ENCODE data around the gene EXOC7. TPM values are rescaled to one million over a fixed set of nuclear protein-coding genes. Genes with fewer than 3 reads are reported as not detected.
"Not testable (repeated sequence)": the region's sequence is repeated elsewhere in the genome, so short reads cannot be mapped to it uniquely, and the experiment has no call there.

Gene EXOC7
- total RNA-seq, 4 donors from 2014 or later, result 88.0 to 143 (median 105) TPM

GRCh38 chr17:76065775-76066174 lies 37.8 kb downstream of the EXOC7 start:
- Histone ChIP-seq H3K27me3 (no peaks in the 10 kb centered on the region), H3K4me3 (no peak overlapping the region), H3K36me3 (peaks cover 0 to 58% (median 28%) of the 10 kb centered on the region in 4 donors), H3K9me3 (no peaks in the 10 kb centered on the region), H3K27ac (no peak overlapping the region), H3K4me1 (peaks cover under 1 to 22% (median 5%) of the 10 kb centered on the region in 4 donors)
- intact Hi-C loops (cut with DNase I; ENCODE audit: low total_unique reads) (no loop called here), in situ Hi-C loops (cut with MboI; ENCODE audit: low pct_ligation_motif_present in 1 of 4, low pct_unique_long_range_greater_than_20kb in 1 of 4, low sequenced_read_pairs in 3 of 4) (no loop called here)
- TF ChIP-seq CTCF (IDR thresholded peaks at IDR 0.05), result no peak
- no peak for TF ChIP-seq POLR2A (IDR thresholded peaks at IDR 0.05)
- TF ChIP-seq POLR2AphosphoS5 (IDR thresholded peaks at IDR 0.05), result no peak
- no peak for TF ChIP-seq EP300 (IDR thresholded peaks at IDR 0.05; ENCODE audit: low read depth)
- no peak for DNase-seq
- WGBS, 2 donors (ENCODE audit: low coverage in 1 of 2), result 30 to 40% methylated on average over 2 to 4 of the region's 4 CpGs

GRCh38 chr17:76063875-76064546 lies 39.6 kb downstream of the EXOC7 start:
- intact Hi-C loops (cut with DNase I; ENCODE audit: low total_unique reads), result no loop called here

GRCh38 chr17:76058264-76058663 lies 45.3 kb downstream of the EXOC7 start:
- H3K4me3 ChIP-seq; DNase-seq; H3K27ac ChIP-seq; H3K27me3 ChIP-seq; in situ Hi-C loops (cut with MboI; ENCODE audit: low pct_ligation_motif_present in 1 of 4, low pct_unique_long_range_greater_than_20kb in 1 of 4, low sequenced_read_pairs in 3 of 4); intact Hi-C loops (cut with DNase I; ENCODE audit: low total_unique reads); H3K9me3 ChIP-seq: not testable (repeated sequence)
- 93 to 96% methylated on average over 3 to 6 of the region's 6 CpGs for WGBS, 2 donors (ENCODE audit: low coverage in 1 of 2)
- H3K4me1 ChIP-seq, result peaks cover 0 to 10% (median 0%) of the 10 kb centered on the region in 4 donors
- H3K36me3 ChIP-seq, result peaks cover 0 to 70% (median 33%) of the 10 kb centered on the region in 4 donors

More at GRCh38 chr17:76063875-76064546, 39.6 kb downstream of the EXOC7 start:
- Histone ChIP-seq H3K9me3 (no peaks in the 10 kb centered on the region), H3K4me3 (no peak overlapping the region), H3K27me3 (no peaks in the 10 kb centered on the region), H3K4me1 (peaks cover 0 to 5% (median 0%) of the 10 kb centered on the region in 4 donors), H3K36me3 (peaks cover 0 to 73% (median 35%) of the 10 kb centered on the region in 4 donors), H3K27ac (no peak overlapping the region)
- 80 to 94% methylated on average over 6 to 15 of the region's 15 CpGs for WGBS, 2 donors (ENCODE audit: low coverage in 1 of 2)
- in situ Hi-C loops (cut with MboI; ENCODE audit: low pct_ligation_motif_present in 1 of 4, low pct_unique_long_range_greater_than_20kb in 1 of 4, low sequenced_read_pairs in 3 of 4), result no loop called here
- DNase-seq, result no peak
- TF ChIP-seq POLR2A (IDR thresholded peaks at IDR 0.05) (no peak), EP300 (IDR thresholded peaks at IDR 0.05; ENCODE audit: low read depth) (no peak), CTCF (IDR thresholded peaks at IDR 0.05) (no peak), POLR2AphosphoS5 (IDR thresholded peaks at IDR 0.05) (no peak)

GRCh38 chr17:76056882-76057281 lies 46.7 kb downstream of the EXOC7 start:
- TF ChIP-seq EP300 (IDR thresholded peaks at IDR 0.05; ENCODE audit: low read depth) (no peak), CTCF (IDR thresholded peaks at IDR 0.05) (no peak), POLR2A (IDR thresholded peaks at IDR 0.05) (no peak), POLR2AphosphoS5 (IDR thresholded peaks at IDR 0.05) (no peak)
- Histone ChIP-seq H3K27me3 (no peaks in the 10 kb centered on the region), H3K4me3 (no peak overlapping the region), H3K4me1 (peaks cover 0 to 12% (median 2%) of the 10 kb centered on the region in 4 donors), H3K27ac (no peak overlapping the region), H3K9me3 (no peaks in the 10 kb centered on the region), H3K36me3 (peaks cover 0 to 60% (median 29%) of the 10 kb centered on the region in 4 donors)
- DNase-seq, result no peak
- in situ Hi-C loops (cut with MboI; ENCODE audit: low pct_ligation_motif_present in 1 of 4, low pct_unique_long_range_greater_than_20kb in 1 of 4, low sequenced_read_pairs in 3 of 4), result no loop called here
- WGBS, 2 donors (ENCODE audit: low coverage in 1 of 2), result 91 to 94% methylated on average over 1 to 3 of the region's 3 CpGs
- intact Hi-C loops (cut with DNase I; ENCODE audit: low total_unique reads), result no loop called here
